BLaER1 (cell line): ENCODE measurements around the gene RNF133.

Experiments used
- H3K27ac ChIP-seq: shearing (Covaris generic); formaldehyde crosslinking; 2 replicates; pipeline ENCODE4 v1.8.1; 2022
- H3K27me3 ChIP-seq: shearing (Covaris generic); formaldehyde crosslinking; 2 replicates; pipeline ENCODE4 v1.8.1; 2022
- H3K36me3 ChIP-seq: shearing (Covaris generic); formaldehyde crosslinking; 2 replicates; pipeline ENCODE4 v1.8.1; 2022
- H3K4me1 ChIP-seq: shearing (Covaris generic); formaldehyde crosslinking; 2 replicates; pipeline ENCODE4 v1.8.1; 2022
- H3K4me2 ChIP-seq: shearing (Covaris generic); formaldehyde crosslinking; 2 replicates; pipeline ENCODE4 v1.8.1; 2022
- H3K4me3 ChIP-seq: shearing (Covaris generic); formaldehyde crosslinking; 2 replicates; pipeline ENCODE4 v1.8.1; 2022
- H3K9ac ChIP-seq: shearing (Covaris generic); formaldehyde crosslinking; 2 replicates; pipeline ENCODE4 v1.8.1; 2022
- H3K9me3 ChIP-seq: shearing (Covaris generic); formaldehyde crosslinking; 2 replicates; pipeline ENCODE4 v1.8.1; 2022
- H4K20me1 ChIP-seq: shearing (Covaris generic); formaldehyde crosslinking; 2 replicates; pipeline ENCODE4 v1.8.1; 2022
- Cebpa-rat ChIP-seq: shearing (Covaris generic); IDR thresholded peaks from 2 replicates; pipeline ENCODE4 v1.8.1; 2022

Gene RNF133

DNA sequence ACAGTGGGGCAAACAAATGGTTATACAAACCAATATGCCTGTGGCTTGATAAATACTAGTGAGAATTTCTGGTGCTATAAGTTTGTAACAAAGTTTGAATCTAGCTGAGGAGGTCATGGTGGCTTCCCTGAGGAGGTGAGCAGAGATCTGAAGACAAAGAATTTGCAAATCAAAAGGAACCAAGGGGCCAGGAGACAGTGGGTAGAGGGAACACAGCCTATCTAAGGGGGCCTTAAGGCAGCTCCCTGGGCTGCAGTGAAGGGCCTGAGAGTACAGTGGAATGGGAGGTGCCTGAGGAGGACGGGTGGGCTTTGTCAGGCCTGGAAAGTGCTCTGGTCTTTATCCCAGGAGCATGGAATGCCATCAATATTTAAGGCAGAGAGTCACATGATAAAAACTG lies 21.8 kb downstream of the RNF133 start:
- Histone ChIP-seq H3K27ac (no peak overlapping the region), H3K36me3 (no peaks in the 10 kb centered on the region), H3K4me2 (no peak overlapping the region), H3K9ac (no peak overlapping the region), H4K20me1 (no peaks in the 10 kb centered on the region), H3K4me1 (no peaks in the 10 kb centered on the region), H3K9me3 (no peaks in the 10 kb centered on the region), H3K27me3 (no peaks in the 10 kb centered on the region), H3K4me3 (no peak overlapping the region)
- TF ChIP-seq Cebpa-rat: no peak

DNA sequence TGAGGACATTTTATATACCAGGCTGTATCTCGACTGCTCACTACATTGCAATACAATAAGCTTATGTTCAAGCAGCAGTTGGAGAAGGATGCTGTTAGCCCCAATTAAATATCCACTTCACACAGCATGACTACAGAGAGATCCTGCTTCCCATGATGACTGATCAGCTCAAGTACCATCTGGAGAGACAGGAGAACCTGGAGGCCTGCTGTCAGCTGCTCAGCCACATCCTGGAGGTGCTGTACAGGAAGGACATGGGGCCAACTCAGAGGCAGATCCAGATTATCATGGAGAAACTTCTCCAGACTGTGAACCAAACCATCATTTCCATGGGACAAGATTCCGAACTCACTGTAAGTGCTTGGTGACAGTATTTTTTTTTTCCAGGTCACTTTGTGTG lies 22.5 kb downstream of the RNF133 start:
- Histone ChIP-seq H3K4me1 (no peaks in the 10 kb centered on the region), H3K4me3 (no peak overlapping the region), H3K27ac (no peak overlapping the region), H3K9ac (no peak overlapping the region), H3K36me3 (no peaks in the 10 kb centered on the region), H3K9me3 (no peaks in the 10 kb centered on the region), H4K20me1 (no peaks in the 10 kb centered on the region), H3K27me3 (no peaks in the 10 kb centered on the region), H3K4me2 (no peak overlapping the region)
- TF ChIP-seq Cebpa-rat: no peak

DNA sequence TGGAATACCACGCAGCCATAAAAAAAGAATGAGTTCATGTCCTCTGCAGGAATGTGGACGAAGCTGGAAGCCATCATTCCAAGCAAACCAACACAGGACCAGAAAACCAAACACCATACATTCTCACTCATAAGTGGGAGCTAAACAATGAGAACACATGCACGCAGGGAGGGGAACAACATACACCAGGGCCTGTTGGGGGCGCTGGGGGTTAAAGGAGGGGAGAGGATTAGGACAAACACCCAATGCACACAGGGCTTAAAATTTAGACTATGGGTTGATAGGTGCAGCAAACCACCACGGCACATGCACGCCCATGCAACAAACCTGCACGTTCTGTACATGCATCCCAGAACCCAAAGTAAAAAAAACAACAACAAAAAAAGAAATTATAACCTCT lies 23.3 kb downstream of the RNF133 start:
- H3K9me3 ChIP-seq: no peaks in the 10 kb centered on the region
- H3K4me2 ChIP-seq: no peak overlapping the region
- no peaks in the 10 kb centered on the region for H3K4me1 ChIP-seq
- H4K20me1 ChIP-seq: no peaks in the 10 kb centered on the region
- H3K36me3 ChIP-seq: no peaks in the 10 kb centered on the region
- TF ChIP-seq Cebpa-rat: no peak
- H3K27me3 ChIP-seq: no peaks in the 10 kb centered on the region
- H3K9ac ChIP-seq: no peak overlapping the region
- H3K4me3 ChIP-seq: no peak overlapping the region
- no peak overlapping the region for H3K27ac ChIP-seq

DNA sequence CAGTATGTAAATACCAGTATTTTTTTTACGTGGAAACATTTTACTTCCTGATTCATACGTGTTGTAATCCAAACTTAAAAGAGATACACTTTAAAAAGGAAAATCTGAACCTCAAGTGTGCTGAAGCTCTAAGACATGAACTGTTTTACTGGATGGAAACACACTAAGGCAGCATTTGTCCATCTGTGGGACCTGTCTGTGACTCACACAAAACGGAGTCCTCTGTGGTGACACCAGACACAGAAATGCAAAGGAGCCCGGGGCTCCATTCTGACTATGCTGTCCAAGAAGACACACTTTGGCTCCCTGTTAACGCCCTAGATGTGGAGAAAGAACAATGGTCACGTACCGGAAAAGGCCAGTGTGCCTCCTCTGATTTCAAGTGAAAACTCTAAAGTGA lies 23.9 kb downstream of the RNF133 start:
- no peak overlapping the region for H3K4me3 ChIP-seq

DNA sequence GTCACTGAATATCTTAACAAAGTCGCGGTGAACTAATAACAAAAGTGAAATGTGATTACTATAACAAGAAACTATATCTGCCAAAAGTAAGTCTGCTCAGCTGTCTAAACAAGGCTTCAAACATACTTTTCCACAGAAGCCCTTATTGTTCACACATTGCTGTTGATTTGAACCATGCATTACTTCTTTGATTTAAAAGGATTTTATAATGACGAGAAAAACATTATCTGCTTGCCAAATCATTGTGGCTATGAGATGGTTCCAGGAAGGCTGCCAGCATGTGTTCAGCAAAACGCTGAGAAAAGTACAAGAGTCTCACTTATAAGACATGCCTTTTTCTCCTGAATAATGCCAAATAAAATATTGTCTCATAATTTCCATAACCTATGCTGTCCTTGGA lies 24.4 kb downstream of the RNF133 start:
- no peaks in the 10 kb centered on the region for H4K20me1 ChIP-seq
- TF ChIP-seq Cebpa-rat: no peak
- H3K9ac ChIP-seq: no peak overlapping the region
- no peak overlapping the region for H3K4me2 ChIP-seq
- H3K27ac ChIP-seq: no peak overlapping the region
- H3K9me3 ChIP-seq: no peaks in the 10 kb centered on the region
- no peaks in the 10 kb centered on the region for H3K36me3 ChIP-seq
- H3K4me3 ChIP-seq: no peak overlapping the region
- no peaks in the 10 kb centered on the region for H3K4me1 ChIP-seq
- no peaks in the 10 kb centered on the region for H3K27me3 ChIP-seq

More for the DNA sequence above, 23.9 kb downstream of the RNF133 start:
- Histone ChIP-seq H3K27ac (no peak overlapping the region), H4K20me1 (no peaks in the 10 kb centered on the region), H3K27me3 (no peaks in the 10 kb centered on the region), H3K4me2 (no peak overlapping the region), H3K9me3 (no peaks in the 10 kb centered on the region), H3K36me3 (no peaks in the 10 kb centered on the region), H3K4me1 (no peaks in the 10 kb centered on the region), H3K9ac (no peak overlapping the region)
- no peak for TF ChIP-seq Cebpa-rat

- Histone ChIP-seq H3K4me1 (no peaks in the 10 kb centered on the region), H3K36me3 (no peaks in the 10 kb centered on the region), H3K27ac (no peak overlapping the region), H3K9me3 (no peaks in the 10 kb centered on the region), H3K4me3 (no peak overlapping the region), H3K9ac (no peak overlapping the region), H3K4me2 (no peak overlapping the region), H3K27me3 (no peaks in the 10 kb centered on the region), H4K20me1 (no peaks in the 10 kb centered on the region)
- no peak for TF ChIP-seq Cebpa-rat
Observed at GRCh38 chr7:122673951-122674350, 25.0 kb downstream of the RNF133 start.

GRCh38 chr7:122672536-122672935 lies 26.4 kb downstream of the RNF133 start:
- Histone ChIP-seq H3K27me3 (no peaks in the 10 kb centered on the region), H3K36me3 (no peaks in the 10 kb centered on the region), H3K9me3 (no peaks in the 10 kb centered on the region), H3K4me3 (no peak overlapping the region), H3K4me2 (no peak overlapping the region), H3K27ac (no peak overlapping the region), H4K20me1 (no peaks in the 10 kb centered on the region), H3K9ac (no peak overlapping the region), H3K4me1 (no peaks in the 10 kb centered on the region)
- TF ChIP-seq Cebpa-rat: no peak

GRCh38 chr7:122663733-122664132 lies 35.2 kb downstream of the RNF133 start:
- H3K36me3 ChIP-seq: no peaks in the 10 kb centered on the region
- H3K27me3 ChIP-seq: no peaks in the 10 kb centered on the region
- H3K4me2 ChIP-seq: no peak overlapping the region
- no peak overlapping the region for H3K4me3 ChIP-seq
- H3K9me3 ChIP-seq: no peaks in the 10 kb centered on the region
- no peak overlapping the region for H3K27ac ChIP-seq
- no peak overlapping the region for H3K9ac ChIP-seq
- H3K4me1 ChIP-seq: no peaks in the 10 kb centered on the region
- no peak for TF ChIP-seq Cebpa-rat
- no peaks in the 10 kb centered on the region for H4K20me1 ChIP-seq

- H3K36me3 ChIP-seq: no peaks in the 10 kb centered on the region
- no peaks in the 10 kb centered on the region for H3K27me3 ChIP-seq
- H3K9ac ChIP-seq: no peak overlapping the region
- no peak for TF ChIP-seq Cebpa-rat
- H3K9me3 ChIP-seq: no peaks in the 10 kb centered on the region
- H3K4me2 ChIP-seq: no peak overlapping the region
- no peak overlapping the region for H3K4me3 ChIP-seq
- H3K27ac ChIP-seq: no peak overlapping the region
- H4K20me1 ChIP-seq: no peaks in the 10 kb centered on the region
- no peaks in the 10 kb centered on the region for H3K4me1 ChIP-seq
Observed at GRCh38 chr7:122658856-122659255, 40.1 kb downstream of the RNF133 start.

DNA sequence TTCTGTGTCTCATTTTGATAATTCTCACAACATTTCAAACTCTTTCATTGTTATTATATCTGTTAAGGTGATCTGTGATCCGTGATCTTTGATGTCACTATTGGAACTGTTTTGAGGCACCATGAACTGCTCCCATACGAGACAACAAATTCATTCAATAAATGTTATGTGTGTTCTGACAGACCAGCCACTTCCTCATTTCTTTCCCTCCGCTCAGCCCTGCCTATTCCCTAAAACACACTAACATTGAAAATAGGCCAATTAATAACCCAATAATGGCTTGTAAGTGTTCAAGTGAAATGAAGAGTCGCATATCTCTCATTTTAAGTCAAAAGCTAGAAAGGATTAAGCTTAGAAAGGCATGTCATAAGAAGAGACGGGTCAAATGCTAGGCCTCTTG lies 45.2 kb downstream of the RNF133 start:
- H3K4me3 ChIP-seq: no peak overlapping the region
- no peak for TF ChIP-seq Cebpa-rat
- H3K27ac ChIP-seq: no peak overlapping the region
- no peaks in the 10 kb centered on the region for H3K36me3 ChIP-seq
- H3K4me1 ChIP-seq: no peaks in the 10 kb centered on the region
- no peaks in the 10 kb centered on the region for H3K27me3 ChIP-seq
- H3K9me3 ChIP-seq: no peaks in the 10 kb centered on the region
- no peaks in the 10 kb centered on the region for H4K20me1 ChIP-seq
- H3K9ac ChIP-seq: no peak overlapping the region
- H3K4me2 ChIP-seq: no peak overlapping the region

- no peaks in the 10 kb centered on the region for H4K20me1 ChIP-seq
- no peaks in the 10 kb centered on the region for H3K27me3 ChIP-seq
- TF ChIP-seq Cebpa-rat: no peak
Observed at GRCh38 chr7:122652876-122653275, 46.0 kb downstream of the RNF133 start.

More at GRCh38 chr7:122652876-122653275, 46.0 kb downstream of the RNF133 start:
- no peak overlapping the region for H3K4me2 ChIP-seq
- H3K36me3 ChIP-seq: no peaks in the 10 kb centered on the region
- no peak overlapping the region for H3K9ac ChIP-seq
- no peak overlapping the region for H3K27ac ChIP-seq
- H3K4me3 ChIP-seq: no peak overlapping the region
- H3K4me1 ChIP-seq: no peaks in the 10 kb centered on the region
- no peaks in the 10 kb centered on the region for H3K9me3 ChIP-seq
